DMS 273 treated with DMSO at 0.1 percent for 48 hours (cell line): ENCODE results near the gene CALD1.

Experiments used
- DNase-seq: peaks from one replicate; lab custom pipeline; 2025; lab: John Stamatoyannopoulos, UW

The CALD1 gene

GRCh38 chr7:134787064-134787463 is 7.6 kb downstream of the CALD1 start:
- no peak for DNase-seq

- DNase-seq = no peak
Observed at GRCh38 chr7:134787720-134788119, 8.3 kb downstream of the CALD1 start.

DNA sequence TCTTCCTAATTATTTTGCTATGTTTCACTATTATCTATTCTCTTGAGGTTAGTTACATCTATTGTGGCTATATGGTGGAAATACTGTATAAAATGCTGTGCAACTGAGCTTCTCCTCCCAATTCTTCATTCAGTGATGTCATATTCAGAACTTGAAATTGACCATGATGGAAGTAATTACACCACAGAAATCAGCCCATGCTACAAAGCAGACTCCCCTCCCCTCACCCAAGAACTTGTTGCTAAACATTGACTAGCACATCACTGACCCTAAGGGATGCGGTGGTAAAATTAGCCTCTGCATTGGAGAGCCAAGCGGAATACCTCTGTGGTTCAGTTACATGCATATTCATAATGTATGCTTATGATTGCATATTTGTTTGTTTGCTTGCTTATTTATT is 8.8 kb downstream of the CALD1 start:
- no peak for DNase-seq

DNA sequence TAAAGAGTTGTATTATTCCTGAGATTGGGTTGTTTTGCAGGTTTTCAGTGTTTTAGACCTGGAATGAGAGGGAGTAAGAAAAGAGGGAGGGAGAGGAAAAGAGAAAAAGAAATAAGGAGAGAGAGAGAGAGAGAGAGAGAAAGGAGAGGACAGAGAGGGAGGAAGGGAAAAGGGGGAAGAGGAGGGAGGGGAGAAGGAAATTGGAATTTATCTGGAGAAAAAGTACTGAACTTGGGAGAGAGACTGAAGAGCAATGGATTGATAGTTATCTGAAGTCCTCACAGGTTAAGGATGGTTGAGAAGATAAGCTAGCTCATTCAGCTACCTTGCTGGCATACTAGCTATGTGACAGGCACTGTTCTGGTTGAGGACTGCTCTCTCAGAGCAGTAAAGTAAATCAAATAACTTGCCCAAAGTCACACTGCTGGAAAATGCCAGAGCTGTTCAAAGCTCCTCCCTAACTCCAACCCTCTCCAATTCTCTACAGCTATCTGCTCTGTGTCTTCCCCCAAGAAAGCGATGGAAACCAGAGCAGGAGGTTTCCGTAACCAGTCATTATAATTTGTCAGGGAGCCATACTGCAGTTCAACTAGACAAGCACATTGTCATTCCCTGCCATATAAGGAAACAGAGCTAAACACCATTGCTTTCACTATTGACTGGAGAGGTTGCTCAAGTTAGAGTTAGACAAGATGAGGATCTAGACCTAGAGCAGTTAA is 10.7 kb downstream of the CALD1 start:
- DNase-seq = no peak

DNA sequence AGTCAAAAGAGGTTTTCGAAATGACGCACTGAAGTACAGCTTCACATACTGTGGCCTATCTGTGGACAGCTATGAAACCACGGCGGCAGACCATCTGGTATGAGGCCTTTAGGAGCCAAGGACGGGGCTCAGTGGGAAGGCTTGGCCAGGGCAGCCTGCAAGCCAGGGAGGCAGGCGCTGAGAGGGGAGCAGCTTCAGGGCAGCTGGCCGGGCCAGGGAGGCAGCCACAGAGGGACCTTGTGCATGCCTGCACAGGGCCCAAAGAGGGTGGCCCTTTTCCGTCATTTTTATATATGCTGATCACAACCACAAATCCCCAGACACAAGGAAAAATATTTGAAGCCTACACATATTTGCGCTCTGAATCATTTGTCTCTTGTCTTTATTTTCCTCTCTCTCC is 13.5 kb downstream of the CALD1 start:
- no peak for DNase-seq

GRCh38 chr7:134795231-134795630 is 15.8 kb downstream of the CALD1 start:
- DNase-seq = no peak

DNA sequence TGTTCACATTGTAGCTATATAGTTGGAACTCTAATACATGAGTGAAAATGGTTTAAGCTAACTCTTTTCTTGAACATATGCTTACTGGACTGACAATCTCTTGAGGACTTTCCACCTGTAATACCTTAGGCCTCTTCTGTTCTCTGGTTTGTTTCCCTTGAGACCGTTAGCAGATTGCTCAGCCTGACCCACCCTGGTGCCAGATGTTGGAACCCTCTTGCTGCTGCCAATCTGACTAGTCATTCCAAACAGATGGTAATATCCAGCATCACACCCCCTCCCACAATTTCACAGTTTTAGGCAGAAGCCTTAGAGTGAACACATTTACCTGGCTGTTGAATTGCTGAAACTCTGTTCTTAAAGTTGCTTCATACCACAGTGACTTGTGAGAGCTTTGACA is 18.7 kb downstream of the CALD1 start:
- DNase-seq = peak; percentile 53

- no peak for DNase-seq
Observed at GRCh38 chr7:134799377-134799776, 19.9 kb downstream of the CALD1 start.

DNA sequence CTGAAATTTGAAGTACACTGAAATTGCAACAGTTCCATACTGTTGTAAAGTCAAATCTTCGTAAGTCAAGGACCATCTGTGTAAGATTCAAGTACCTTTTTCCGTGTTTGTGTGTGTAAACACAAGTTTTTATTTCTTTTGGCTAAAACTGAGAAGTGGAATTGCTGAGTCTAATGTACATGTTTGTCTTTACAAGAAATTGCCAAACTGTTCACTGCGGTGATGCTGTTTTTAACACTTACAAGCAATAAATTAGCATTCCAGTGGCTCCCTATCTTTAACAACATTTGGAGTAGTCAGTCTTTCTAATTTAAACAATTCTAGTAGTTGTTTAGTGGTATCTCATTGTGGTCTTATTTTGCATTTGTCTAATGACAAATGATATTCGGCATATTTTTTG is 23.3 kb downstream of the CALD1 start:
- no peak for DNase-seq

GRCh38 chr7:134804351-134804750 is 24.9 kb downstream of the CALD1 start:
- no peak for DNase-seq

DNA sequence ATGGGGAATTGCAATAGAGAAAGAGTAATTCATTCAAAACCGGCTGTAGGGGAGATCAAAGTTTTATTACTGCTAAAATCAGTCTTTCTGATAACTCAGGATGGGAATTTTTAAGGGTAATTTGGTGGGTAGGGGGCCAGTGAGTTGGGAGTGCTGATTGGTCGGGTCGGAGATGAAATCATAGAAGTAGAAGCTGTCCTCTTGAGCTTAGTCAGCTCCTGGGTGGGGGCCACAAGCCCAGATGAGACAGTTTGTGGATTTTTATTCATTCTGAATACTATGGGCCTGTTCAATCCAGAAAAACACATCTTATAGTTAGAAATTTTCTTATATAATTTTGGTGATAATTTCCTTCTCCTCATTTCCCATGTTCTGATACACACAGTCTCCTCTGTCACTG is 25.4 kb downstream of the CALD1 start:
- no peak for DNase-seq

GRCh38 chr7:134806197-134806596 is 26.8 kb downstream of the CALD1 start:
- no peak for DNase-seq

- no peak for DNase-seq
Observed at GRCh38 chr7:134809616-134810015, 30.2 kb downstream of the CALD1 start.

GRCh38 chr7:134811765-134812164 is 32.3 kb downstream of the CALD1 start:
- no peak for DNase-seq

DNA sequence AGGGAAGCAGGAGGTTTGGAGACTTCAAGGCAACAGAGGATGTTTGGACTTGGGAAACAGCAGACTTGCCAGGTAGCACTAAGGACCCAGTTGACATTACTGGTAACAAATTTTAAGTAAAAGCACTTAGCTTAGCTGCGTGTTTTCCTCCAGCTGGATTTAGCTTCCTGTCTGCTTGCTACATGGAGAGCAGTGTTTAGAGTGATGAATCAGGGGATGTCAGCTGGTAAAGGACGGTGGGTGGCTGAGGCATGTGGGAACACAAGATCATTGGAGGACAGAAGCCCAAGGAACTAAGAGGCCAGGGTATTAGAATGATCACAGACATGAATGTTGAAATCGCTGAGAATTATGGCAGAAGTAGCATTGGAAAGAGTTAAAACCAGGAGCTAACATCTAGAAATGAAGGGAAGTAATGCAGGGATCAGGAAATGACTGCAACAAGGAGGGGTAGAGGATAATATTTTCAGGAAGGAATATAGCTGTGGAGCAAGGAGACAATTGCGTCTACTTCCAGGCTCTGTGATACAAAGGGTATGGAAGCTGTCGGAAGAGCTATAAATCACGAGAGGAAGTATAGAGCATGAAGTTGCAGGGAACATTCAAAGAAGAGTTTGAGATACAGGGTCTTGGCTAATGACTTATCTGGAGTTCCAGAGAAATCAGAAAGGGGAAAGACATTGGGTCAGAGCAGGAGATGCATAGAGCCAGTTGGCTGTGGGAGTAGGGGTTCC is 34.4 kb downstream of the CALD1 start:
- DNase-seq = no peak

- no peak for DNase-seq
Observed at GRCh38 chr7:134814730-134815364, 35.4 kb downstream of the CALD1 start.

GRCh38 chr7:134818613-134819345 is 39.3 kb downstream of the CALD1 start:
- no peak for DNase-seq

DNA sequence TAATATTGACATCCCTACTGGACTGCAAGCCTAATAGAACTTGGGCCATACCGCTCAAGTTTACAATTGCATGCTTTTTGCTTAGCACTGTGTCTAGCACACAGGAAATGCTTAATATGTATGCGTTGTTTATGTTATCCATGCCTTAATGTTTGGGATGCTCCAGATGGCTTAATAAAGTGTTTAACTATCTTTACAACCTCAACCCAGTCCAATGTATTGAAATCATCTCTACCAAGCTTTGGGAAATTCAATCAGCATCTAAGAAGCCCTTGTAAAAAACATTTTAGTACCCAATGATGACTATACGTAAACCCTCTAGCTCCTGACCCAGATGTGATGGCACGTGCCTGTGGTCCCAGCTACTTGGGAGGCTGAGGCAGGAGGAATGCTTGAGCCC is 40.0 kb downstream of the CALD1 start:
- no peak for DNase-seq

- DNase-seq = no peak
Observed at GRCh38 chr7:134820295-134820694, 40.9 kb downstream of the CALD1 start.

DNA sequence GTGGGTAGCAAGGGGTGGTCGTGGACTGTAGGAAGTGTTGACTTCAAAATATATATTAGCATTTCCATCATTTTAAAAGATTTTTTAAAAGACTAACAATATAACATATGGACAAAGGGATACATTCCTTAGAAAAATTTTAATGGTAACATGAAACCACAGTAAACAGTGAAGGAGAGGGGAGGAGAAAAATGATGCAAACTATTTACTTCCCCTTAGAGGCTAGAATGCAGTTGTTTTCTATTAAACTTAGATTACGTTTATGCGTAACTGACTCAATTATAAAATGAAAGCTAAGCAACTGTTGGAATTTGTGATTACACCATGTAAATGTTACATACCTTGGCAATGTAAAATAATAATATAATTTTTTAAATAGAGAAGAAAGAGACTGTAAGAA is 41.3 kb downstream of the CALD1 start:
- DNase-seq = no peak

- no peak for DNase-seq
Observed at GRCh38 chr7:134823400-134823799, 44.0 kb downstream of the CALD1 start.

- DNase-seq = no peak
Observed at GRCh38 chr7:134825666-134826065, 46.2 kb downstream of the CALD1 start.

- no peak for DNase-seq
Observed at GRCh38 chr7:134826105-134826504, 46.7 kb downstream of the CALD1 start.
